ENCODE data around the gene ABCD3.
"Not testable (repeated sequence)": the region's sequence is repeated elsewhere in the genome, so short reads cannot be mapped to it uniquely, and the experiment has no call there.

ABCD3 gene

DNA sequence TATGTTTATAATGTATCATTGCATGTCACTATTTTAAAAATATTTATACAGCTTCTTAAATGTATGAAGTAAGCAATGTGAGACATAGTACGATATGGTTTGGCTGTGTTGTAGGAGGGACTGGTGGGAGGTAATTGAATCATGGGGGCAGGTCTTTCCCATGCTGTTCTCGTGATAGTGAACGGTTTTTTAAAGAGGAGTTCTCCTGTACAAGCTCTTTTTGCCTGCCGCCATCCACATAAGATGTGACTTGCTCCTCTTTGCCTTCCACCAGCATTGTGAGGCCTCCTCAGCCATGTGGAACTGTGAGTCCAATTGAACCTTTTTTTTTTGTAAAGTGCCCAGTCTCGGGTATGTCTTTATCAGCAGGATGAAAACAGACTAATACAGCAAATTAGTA lies 10.3 kb downstream of the ABCD3 start:
- H3K27me3 ChIP-seq (replicated peaks; ENCODE audit: insufficient read depth, low read length), result no peaks in the 10 kb centered on the region
- H3K27ac ChIP-seq (ENCODE audit: low read length), result no peak overlapping the region
- H3F3A ChIP-seq (ENCODE audit: insufficient read depth, low read length), result no peaks in the 10 kb centered on the region
- no peaks in the 10 kb centered on the region for H3K36me3 ChIP-seq (replicated peaks; ENCODE audit: insufficient read depth, low read length)
- H2AFZ ChIP-seq (ENCODE audit: low read length), result no peak overlapping the region
- H3K4me3 ChIP-seq (ENCODE audit: low read length), result no peak overlapping the region
- H3K9ac ChIP-seq (ENCODE audit: low read length), result no peak overlapping the region
- H3K9me3 ChIP-seq (replicated peaks; ENCODE audit: insufficient read depth, low read length), result no peaks in the 10 kb centered on the region
- no peak for DNase-seq
- no peaks in the 10 kb centered on the region for H3K4me1 ChIP-seq (ENCODE audit: low read length)
- TF ChIP-seq, protein P1, sequence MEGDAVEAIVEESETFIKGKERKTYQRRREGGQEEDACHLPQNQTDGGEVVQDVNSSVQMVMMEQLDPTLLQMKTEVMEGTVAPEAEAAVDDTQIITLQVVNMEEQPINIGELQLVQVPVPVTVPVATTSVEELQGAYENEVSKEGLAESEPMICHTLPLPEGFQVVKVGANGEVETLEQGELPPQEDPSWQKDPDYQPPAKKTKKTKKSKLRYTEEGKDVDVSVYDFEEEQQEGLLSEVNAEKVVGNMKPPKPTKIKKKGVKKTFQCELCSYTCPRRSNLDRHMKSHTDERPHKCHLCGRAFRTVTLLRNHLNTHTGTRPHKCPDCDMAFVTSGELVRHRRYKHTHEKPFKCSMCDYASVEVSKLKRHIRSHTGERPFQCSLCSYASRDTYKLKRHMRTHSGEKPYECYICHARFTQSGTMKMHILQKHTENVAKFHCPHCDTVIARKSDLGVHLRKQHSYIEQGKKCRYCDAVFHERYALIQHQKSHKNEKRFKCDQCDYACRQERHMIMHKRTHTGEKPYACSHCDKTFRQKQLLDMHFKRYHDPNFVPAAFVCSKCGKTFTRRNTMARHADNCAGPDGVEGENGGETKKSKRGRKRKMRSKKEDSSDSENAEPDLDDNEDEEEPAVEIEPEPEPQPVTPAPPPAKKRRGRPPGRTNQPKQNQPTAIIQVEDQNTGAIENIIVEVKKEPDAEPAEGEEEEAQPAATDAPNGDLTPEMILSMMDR (IDR thresholded peaks at IDR 0.05; ENCODE audit: low read length), result no peak
- TF ChIP-seq EZH2phosphoT487 (IDR thresholded peaks at IDR 0.05; ENCODE audit: low read length) (no peak), EZH2 (optimal IDR thresholded peaks at IDR 0.05; ENCODE audit: low read depth, low read length) (no peak)
- H4K20me1 ChIP-seq (ENCODE audit: insufficient read depth, low read length), result no peaks in the 10 kb centered on the region
- H3K79me2 ChIP-seq (ENCODE audit: low read length), result peaks cover 12% of the 10 kb centered on the region; the same call in 1 of the 2 replicates
- no peaks in the 10 kb centered on the region for H3K9me2 ChIP-seq (replicated peaks; ENCODE audit: insufficient read depth, low read length)
- no peak overlapping the region for H3K4me2 ChIP-seq (ENCODE audit: low read depth, low read length)

DNA sequence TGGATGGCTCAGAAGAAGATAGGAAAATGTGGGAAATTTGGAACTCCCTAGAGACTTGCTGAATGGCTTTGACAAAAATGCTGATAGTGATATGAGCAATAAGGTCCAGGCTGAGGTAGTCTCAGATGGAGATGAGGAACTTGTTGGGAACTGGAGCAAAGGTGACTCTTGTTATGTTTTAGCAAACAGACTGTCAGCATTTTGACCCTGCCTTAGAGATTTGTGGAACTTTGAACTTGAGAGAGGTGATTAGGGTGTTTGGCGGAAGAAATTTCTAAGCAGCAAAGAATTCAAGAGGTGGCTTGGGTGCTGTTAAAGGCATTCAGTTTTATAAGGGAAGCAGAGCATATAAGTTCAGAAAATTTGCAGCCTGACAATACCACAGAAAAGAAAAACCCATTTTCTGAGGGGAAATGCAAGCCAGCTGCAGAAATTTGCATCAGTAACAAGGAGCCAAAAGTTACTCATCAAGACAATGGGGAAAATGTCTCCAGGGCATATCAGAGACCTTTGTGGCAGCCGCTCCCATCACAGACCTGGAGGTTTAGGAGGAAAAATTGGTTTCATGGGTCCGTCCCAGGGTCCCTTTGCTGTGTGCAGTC lies 10.8 kb downstream of the ABCD3 start:
- H3K9ac ChIP-seq (ENCODE audit: low read length); H3K27ac ChIP-seq (ENCODE audit: low read length); H2AFZ ChIP-seq (ENCODE audit: low read length); H3K9me3 ChIP-seq (replicated peaks; ENCODE audit: insufficient read depth, low read length); H3K4me3 ChIP-seq (ENCODE audit: low read length); H3K4me1 ChIP-seq (ENCODE audit: low read length); H4K20me1 ChIP-seq (ENCODE audit: insufficient read depth, low read length); H3F3A ChIP-seq (ENCODE audit: insufficient read depth, low read length); H3K36me3 ChIP-seq (replicated peaks; ENCODE audit: insufficient read depth, low read length); H3K4me2 ChIP-seq (ENCODE audit: low read depth, low read length); H3K9me2 ChIP-seq (replicated peaks; ENCODE audit: insufficient read depth, low read length); H3K27me3 ChIP-seq (replicated peaks; ENCODE audit: insufficient read depth, low read length); DNase-seq: not testable (repeated sequence)
- peaks cover 12% of the 10 kb centered on the region; the same call in 1 of the 2 replicates for H3K79me2 ChIP-seq (ENCODE audit: low read length)

DNA sequence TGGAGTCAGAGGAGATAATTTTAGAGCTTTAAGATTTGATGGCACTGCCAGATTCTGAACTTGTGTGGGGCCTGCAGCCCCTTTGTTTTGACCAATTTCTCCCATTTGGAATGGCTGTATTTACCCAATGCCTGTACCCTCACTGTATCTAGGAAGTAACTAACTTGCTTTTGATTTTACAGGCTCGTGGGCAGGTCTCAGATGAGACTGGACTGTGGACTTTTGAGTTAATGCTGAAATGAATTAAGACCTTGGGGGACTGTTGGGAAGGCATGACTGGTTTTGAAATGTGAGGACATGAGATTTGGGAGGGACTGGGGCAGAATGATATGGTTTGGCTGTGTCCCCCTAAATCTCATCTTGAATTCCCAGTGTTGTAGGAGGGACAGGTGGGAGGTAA lies 11.9 kb downstream of the ABCD3 start:
- H3K4me3 ChIP-seq (ENCODE audit: low read length); H3K4me1 ChIP-seq (ENCODE audit: low read length); H4K20me1 ChIP-seq (ENCODE audit: insufficient read depth, low read length); H3K36me3 ChIP-seq (replicated peaks; ENCODE audit: insufficient read depth, low read length); H3K9ac ChIP-seq (ENCODE audit: low read length); H3K79me2 ChIP-seq (ENCODE audit: low read length); H3K27me3 ChIP-seq (replicated peaks; ENCODE audit: insufficient read depth, low read length); H2AFZ ChIP-seq (ENCODE audit: low read length); H3K4me2 ChIP-seq (ENCODE audit: low read depth, low read length); H3K9me3 ChIP-seq (replicated peaks; ENCODE audit: insufficient read depth, low read length); DNase-seq; H3K27ac ChIP-seq (ENCODE audit: low read length); H3K9me2 ChIP-seq (replicated peaks; ENCODE audit: insufficient read depth, low read length); H3F3A ChIP-seq (ENCODE audit: insufficient read depth, low read length): not testable (repeated sequence)

DNA sequence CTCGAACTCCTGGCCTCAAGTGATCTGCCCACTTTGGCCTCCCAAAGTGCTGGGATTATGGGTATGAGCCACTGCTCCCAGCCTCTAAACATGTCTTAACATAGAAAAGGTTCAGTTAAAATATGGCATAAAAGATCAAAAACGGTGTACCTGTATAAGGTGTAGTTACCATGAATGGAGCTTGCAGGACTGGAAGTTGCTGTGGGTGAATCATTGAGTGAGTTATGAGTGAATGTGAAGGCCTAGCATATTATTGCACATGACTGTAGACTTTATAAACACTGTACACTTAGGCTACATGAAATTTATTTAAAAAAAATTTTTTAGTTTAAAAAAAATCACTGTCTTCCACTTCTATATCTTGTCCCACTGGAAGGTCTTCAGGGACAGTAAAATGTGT lies 15.7 kb downstream of the ABCD3 start:
- Histone ChIP-seq H3K4me2 (ENCODE audit: low read depth, low read length) (no peak overlapping the region), H3K4me3 (ENCODE audit: low read length) (no peak overlapping the region), H3K27me3 (replicated peaks; ENCODE audit: insufficient read depth, low read length) (no peaks in the 10 kb centered on the region), H3K9me2 (replicated peaks; ENCODE audit: insufficient read depth, low read length) (no peaks in the 10 kb centered on the region), H3K27ac (ENCODE audit: low read length) (no peak overlapping the region), H4K20me1 (ENCODE audit: insufficient read depth, low read length) (no peaks in the 10 kb centered on the region), H3F3A (ENCODE audit: insufficient read depth, low read length) (no peaks in the 10 kb centered on the region), H2AFZ (ENCODE audit: low read length) (no peak overlapping the region), H3K4me1 (ENCODE audit: low read length) (no peaks in the 10 kb centered on the region), H3K36me3 (replicated peaks; ENCODE audit: insufficient read depth, low read length) (no peaks in the 10 kb centered on the region), H3K9ac (ENCODE audit: low read length) (no peak overlapping the region), H3K9me3 (replicated peaks; ENCODE audit: insufficient read depth, low read length) (no peaks in the 10 kb centered on the region), H3K79me2 (ENCODE audit: low read length) (no peaks in the 10 kb centered on the region)
- DNase-seq, result no peak
- TF ChIP-seq EZH2phosphoT487 (IDR thresholded peaks at IDR 0.05; ENCODE audit: low read length), result no peak
- TF ChIP-seq EZH2 (optimal IDR thresholded peaks at IDR 0.05; ENCODE audit: low read depth, low read length), result no peak
- TF ChIP-seq, protein P1 (IDR thresholded peaks at IDR 0.05; ENCODE audit: low read length), result no peak

All from MM.1S (cell line).